Upper lobe of left lung (tissue), 4 donors: Measurements from ENCODE around the gene SPTBN2.

ENCODE experiments used
- EP300 ChIP-seq, 4 donors: sonication (generic); formaldehyde crosslinking; IDR thresholded peaks; one replicate each; pipeline ENCODE4 v1.5.1; 2017; ENCODE audit warnings: antibody characterized with exemption in 4 of 4, control low read depth in 2 of 4
- TF ChIP-seq, protein P1 (sequence below), 6 experiments: fragments of 450-650 bp in 4 of 6; fragments of 200-600 bp in 2 of 6; sonication (generic) in 2 of 6; IDR thresholded peaks; one replicate each; pipeline ENCODE4 v1.5.1; 2016 to 2019; ENCODE audit warnings: antibody characterized with exemption in 6 of 6

DNA sequence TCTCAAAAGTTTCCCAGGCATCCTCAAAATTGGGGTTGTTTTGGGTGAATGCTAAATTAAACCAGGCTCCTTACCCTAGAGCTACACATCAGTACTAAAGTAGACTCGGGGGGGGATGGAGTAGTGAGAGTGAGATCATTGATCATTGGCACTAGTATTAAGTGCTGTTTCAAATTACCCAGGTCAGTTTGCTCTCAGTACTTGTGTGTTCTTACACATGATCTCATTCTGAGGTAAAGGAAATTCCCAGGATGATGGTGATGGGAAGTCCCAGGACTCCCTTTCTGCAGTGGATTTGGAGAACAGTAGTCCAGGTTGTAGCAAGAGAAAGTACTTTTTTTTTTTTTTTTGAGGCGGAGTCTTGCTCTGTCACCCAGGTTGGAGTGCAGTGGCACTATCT is 78.0 kb downstream of the SPTBN2 start:
- TF ChIP-seq, protein P1, sequence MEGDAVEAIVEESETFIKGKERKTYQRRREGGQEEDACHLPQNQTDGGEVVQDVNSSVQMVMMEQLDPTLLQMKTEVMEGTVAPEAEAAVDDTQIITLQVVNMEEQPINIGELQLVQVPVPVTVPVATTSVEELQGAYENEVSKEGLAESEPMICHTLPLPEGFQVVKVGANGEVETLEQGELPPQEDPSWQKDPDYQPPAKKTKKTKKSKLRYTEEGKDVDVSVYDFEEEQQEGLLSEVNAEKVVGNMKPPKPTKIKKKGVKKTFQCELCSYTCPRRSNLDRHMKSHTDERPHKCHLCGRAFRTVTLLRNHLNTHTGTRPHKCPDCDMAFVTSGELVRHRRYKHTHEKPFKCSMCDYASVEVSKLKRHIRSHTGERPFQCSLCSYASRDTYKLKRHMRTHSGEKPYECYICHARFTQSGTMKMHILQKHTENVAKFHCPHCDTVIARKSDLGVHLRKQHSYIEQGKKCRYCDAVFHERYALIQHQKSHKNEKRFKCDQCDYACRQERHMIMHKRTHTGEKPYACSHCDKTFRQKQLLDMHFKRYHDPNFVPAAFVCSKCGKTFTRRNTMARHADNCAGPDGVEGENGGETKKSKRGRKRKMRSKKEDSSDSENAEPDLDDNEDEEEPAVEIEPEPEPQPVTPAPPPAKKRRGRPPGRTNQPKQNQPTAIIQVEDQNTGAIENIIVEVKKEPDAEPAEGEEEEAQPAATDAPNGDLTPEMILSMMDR (IDR thresholded peaks at IDR 0.05), result no peak
- TF ChIP-seq EP300 (IDR thresholded peaks at IDR 0.05), result no peak
